Jurkat, Clone E6-1 (cell line): ENCODE measurements around the gene GLUD2.

Source experiments
- DNase-seq: peaks from one replicate; pipeline ENCODE4 v3.0.0-alpha.2; 2011; ENCODE audit warnings: low read depth, low spot score
- H3K4me3 ChIP-seq: 2 replicates; pipeline ENCODE4 v1.5.1; 2011; ENCODE audit warnings: mild to moderate bottlenecking, low read length, control low read depth, moderate library complexity

GLUD2 gene

GRCh38 chrX:121085612-121086010 lies 38.2 kb downstream of the GLUD2 start:
- no peak overlapping the region for H3K4me3 ChIP-seq
- no peak for DNase-seq

GRCh38 chrX:121093011-121093410 lies 45.6 kb downstream of the GLUD2 start:
- no peak for DNase-seq
- no peak overlapping the region for H3K4me3 ChIP-seq
